CMK (cell line): Measurements from ENCODE around the gene EBNA1BP2.
"Not testable (repeated sequence)": the region's sequence is repeated elsewhere in the genome, so short reads cannot be mapped to it uniquely, and the experiment has no call there.

ENCODE experiments used
- DNase-seq: peaks from one replicate; pipeline ENCODE4 v3.0.0-alpha.2; 2010; ENCODE audit warnings: low read depth

EBNA1BP2 gene, protein sequence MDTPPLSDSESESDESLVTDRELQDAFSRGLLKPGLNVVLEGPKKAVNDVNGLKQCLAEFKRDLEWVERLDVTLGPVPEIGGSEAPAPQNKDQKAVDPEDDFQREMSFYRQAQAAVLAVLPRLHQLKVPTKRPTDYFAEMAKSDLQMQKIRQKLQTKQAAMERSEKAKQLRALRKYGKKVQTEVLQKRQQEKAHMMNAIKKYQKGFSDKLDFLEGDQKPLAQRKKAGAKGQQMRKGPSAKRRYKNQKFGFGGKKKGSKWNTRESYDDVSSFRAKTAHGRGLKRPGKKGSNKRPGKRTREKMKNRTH

DNA sequence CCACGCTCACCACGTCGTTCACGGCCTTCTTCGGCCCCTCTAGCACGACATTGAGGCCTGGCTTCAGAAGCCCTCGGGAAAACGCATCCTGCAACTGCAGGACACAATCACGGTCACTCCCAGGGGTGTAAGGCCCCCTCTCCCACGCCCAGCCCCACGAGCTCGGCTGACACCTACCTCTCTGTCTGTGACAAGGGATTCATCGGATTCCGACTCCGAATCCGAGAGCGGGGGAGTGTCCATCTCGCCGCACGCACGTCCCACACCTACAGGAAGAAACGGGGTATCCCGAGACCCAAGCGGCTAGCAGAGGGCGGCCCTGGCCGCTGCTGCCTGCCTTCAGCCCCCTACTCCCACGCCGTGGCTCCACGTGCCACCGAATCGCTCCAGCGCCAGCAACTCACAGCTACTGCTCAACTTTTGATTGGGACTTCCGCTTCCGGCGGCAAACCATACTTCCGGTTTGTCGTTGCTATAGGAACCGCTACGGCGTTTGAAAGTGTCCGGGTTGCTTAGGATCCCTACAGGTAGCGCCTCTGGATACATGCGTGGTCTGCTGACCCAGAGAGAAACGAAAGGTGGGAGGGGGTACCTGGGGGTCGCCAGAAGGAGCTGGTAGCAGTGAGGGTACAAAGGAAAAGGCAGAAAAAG lies at the start of gene EBNA1BP2, which contains the start of gene CFAP57:
TSS of gene EBNA1BP2 (minus strand) at position 415 of the 651 bp plus-strand sequence. CDS start at position 243, 172 bp downstream.
TSS of gene CFAP57 (plus strand) at position 455 of the 651 bp plus-strand sequence. CDS start 424 bp downstream, outside the sequence.
- peak; percentile 96 for DNase-seq

DNA sequence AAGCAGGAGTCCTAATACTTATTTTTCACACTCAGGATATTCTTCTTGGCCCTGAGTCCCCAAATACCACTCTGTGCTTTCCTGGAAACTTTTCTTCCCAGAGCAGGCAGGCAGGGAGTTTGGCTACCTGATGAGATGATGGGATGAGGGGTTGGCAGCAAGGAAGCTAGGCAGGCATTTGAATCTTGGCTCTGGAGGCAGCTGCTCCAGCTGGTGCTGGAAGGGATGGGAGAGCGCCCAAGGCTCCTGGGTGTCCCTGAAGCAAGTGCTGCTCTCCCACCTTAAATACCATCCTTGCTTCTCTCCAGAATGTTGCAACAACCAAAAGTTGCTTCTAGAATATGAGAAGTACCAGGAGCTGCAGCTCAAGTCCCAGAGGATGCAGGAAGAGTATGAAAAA lies 49.7 kb upstream of the EBNA1BP2 start:
- DNase-seq, result no peak

DNA sequence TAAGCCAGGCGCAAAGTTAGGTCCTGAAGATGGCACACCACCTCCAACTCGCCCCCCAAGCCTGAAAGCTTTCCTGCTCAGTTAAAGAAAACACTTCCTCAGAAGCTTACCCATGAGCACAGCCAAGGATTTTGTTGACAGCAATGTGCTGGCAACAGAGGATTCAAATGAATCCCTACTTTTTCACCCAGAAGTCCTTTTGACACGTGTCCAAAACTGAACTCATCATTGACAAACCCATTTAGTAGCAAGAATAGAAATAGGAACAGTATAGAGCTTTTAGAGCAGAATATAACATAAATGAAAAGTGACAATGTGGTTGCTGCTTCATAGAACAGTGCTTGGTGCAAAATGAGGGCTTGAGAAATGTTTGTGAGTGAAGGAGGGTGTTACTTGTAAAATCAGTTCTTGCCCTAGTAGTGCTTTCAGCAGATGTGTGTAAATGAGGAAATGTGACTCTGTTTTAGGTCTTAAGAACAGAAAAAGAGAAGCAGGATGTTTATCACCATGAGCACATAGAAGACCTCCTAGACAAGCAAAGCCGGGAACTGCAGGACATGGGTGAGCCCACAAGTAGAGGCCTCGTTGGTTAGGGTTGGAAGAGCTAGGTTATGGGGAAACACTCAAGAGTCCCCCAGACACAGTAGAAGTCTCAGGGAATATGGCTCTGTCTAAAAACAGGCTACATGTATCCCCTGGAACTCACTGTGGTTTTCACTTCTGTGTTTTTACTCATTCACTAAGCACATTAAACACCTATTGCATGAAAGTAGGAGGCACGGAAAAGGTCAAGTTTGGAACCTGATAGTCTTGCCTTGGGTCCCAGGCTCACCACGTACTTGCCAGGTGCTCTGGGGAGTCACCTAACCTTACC lies 49.1 kb upstream of the EBNA1BP2 start:
- no peak for DNase-seq

DNA sequence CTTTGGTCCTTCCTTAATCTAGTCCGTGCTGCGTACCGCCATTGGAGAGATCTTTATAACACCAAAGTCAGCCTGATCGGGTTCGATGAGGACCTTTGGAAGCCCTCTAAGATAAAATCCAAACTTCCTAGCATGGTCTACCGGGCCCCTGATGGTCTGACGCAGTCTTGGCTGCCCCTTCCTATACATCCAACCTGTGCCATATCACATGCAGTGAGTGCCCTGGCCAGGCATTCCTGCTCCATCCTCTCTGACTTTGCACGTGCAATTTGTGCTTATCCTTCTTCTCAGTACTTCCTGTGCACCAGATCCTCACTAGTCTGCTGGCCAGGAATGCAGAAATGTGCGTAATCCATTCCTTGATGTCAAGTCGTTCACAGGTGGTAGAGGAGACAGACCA lies 45.7 kb upstream of the EBNA1BP2 start:
- DNase-seq, result no peak

DNA sequence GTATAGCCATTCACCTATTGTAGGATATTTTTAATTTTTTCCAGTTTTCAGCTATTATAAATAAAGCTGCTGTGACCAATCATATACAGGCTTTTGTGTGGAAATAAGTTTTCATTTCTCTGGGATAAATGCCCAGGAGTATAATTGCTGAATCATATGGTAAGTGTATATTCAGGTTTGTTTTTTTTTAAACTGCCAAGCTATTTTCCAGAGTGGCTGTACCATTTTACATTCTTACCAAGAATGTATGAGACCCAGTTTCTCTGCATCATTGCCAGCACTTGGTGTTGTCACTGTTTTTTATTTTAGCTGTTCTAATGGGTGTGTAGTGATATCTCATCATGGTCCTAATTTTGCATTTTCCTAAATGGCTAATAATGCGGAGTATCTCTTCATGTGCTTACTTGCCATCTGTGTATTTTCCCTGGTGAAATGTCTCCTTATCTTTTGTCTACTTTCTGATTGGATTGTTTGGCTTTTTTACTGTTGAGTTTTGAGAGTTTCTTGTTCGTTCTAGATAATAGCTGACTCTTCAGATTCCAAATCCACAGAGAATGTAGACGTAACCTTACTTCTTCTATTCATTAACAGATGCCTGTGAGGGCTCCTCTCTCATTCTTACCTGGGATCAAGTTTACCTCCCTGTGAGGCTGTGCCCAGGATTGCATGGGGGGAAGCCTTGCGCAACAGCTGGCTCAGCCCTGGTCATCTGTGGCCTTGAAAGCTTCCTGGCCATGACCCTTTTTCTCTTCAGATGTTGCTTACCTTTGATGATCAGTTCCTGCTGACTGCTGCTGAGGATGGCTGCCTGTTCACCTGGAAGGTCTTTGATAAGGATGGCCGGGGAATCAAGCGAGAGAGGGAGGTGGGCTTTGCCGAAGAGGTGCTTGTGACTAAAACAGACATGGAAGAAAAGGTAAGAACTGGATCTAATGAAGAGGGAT lies 42.7 kb upstream of the EBNA1BP2 start:
- DNase-seq, result no peak

DNA sequence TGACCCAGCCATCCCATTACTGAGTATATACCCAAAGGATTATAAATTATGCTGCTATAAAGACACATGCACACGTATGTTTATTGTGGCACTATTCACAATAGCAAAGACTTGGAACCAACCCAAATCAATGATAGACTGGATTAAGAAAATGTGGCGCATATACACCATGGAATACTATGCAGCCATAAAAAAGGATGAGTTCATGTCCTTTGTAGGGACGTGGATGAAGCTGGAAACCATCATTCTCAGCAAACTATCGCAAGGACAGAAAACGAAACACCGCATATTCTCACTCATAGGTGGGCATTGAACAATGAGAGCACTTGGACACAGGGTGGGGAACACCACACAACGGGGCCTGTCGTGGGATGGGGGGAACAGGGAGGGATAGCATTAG lies 36.2 kb upstream of the EBNA1BP2 start:
- DNase-seq, result not testable (repeated sequence)

DNA sequence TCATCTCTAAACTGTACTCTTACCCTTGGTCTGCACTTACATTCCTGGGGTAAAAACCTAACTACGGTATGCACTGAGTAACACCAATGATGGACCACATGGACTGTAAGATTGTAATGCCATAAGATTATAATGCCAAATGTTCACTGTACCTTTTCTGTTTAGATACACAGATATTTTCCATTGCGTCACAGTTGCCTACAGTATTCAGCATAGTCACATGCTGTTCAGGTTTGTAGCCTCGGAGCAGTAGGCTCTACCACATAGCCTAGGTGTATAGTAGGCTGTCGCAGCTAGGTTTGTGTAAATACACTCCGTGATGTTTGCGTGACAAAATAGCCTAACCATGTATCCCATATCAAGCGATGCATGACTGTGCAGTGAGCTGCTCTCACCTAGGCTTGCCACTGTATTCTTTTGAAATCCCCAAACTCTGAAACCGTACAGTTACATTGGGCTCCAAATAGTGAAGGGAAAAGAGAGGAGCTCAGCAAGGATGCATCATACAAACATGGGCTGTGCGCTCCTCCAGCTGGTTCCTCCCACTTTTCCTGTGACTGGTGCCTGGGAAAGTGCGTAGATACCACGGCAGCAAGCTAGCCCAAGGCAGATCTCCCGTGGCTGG lies 35.3 kb upstream of the EBNA1BP2 start:
- DNase-seq, result no peak

- no peak for DNase-seq
These were observed 34.6 kb upstream of the EBNA1BP2 start for GRCh38 chr1:43206600-43207228.

DNA sequence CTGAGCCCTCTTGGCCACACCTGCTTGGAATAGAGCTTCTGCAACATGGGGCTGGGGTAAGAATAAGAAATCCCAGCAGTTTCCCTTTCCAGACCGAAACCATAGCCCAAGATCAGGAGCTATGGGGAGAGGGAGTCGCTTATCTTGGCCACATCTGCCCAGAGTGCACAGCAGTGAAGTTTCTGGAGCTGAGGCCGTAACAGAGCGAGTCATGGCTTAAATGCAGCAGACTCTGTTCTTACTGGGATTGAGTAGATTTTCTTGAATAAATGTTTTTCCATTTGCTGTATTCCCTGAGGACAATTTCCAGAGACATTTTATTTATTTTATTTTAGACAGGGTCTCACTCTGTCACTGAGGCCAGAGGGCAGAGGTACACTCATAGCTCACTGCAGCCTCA lies 33.6 kb upstream of the EBNA1BP2 start:
- DNase-seq, result no peak

DNA sequence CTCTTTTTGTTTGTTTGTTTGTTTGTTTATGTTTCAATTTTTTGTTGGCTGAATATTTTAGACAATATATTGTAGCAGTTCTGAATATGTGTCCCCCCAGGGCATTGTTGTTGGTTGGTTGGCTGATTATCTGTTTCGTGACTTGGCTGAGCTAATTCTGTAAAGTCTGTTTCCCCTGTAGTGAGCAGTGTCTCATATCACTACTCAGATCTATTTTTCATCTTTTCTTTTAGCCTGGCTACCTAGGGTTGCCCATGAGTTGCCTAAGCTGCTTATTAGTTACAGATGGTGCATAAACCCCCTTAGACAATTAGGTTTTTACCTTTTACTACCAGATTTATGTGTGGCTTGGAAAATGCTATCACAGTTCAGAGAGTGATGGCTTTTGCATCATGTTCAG lies 32.3 kb upstream of the EBNA1BP2 start:
- no peak for DNase-seq

DNA sequence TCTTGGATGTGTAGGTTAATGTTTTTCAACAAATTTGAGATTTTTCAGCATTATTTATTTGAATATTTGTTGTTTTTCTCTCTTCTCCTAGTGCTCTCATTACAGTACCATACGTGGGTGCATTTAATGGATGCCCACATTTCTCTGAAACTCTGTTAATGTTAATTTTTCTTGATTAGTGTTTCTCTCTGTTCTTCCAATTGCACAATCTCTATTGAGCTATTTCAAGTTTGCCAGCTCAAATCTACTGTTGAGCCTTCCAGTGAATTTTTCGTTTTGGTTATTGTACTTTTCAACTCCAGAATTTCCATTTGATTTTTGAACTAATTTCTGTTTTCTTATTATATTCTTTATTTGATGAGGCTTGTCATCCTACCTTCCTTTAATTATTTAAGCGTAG lies 31.8 kb upstream of the EBNA1BP2 start:
- DNase-seq, result no peak

DNA sequence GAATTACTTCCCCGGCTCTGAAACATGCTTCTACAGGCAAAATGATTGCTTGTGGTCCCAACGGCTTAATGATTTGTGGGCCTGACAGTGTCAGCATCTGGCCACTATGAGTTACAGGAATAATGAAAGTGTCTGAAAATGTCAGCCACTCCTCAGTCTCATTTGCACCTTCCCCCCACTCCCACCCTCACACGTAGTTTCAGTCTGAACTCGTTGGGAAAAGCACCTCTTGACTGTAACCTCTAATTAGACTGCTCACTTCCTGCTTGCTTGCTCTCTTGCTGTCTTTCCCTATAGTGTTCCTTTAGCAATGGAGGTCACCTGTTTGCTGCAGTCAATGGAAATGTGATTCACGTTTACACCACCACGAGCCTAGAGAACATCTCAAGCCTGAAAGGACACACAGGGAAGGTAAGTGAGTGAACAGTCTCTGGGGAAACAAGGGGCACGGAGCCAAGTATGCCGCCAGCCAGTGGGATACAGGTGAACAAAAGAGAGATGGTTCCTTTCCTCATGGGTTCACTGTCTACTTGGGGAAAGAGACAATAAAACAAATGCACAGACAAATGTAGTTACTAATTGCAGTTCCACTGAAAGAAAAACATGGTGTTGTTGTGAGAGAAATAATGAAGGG lies 27.1 kb upstream of the EBNA1BP2 start:
- DNase-seq, result no peak

DNA sequence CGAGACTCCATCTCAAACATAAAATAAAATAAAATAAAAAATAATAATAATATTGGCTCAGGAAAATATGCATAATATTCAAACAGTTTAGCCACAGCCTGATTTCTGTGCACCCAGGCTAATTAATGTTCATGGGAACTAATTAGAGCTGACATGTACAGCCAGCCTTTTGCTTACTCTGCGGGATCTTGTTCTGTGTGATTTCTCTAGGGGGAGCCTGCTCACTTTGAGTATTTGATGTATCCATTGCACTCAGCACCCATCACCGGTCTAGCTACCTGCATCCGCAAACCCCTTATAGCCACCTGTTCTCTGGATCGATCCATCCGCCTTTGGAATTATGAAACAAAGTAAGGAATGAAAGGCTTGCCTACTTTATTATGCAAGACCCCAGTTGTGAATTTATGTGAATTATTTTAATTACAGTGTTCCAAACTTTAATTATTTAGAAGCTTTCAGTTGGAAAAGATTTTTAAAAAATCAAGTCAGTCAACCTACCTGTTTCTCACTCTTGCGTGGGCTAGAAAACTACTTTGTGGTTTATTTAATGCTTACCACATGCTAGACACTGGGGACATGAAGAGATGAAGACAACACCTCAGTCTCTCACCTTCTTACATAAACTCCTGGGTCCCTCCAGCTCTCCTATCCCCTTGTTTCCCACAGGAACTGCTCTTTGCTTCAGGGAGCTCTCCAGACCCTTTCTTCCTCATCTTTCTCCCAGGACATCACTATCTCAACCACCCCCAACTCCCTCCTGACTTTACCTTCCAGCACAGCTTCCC lies 25.4 kb upstream of the EBNA1BP2 start:
- DNase-seq, result no peak

- DNase-seq, result no peak
These were observed 22.4 kb upstream of the EBNA1BP2 start for GRCh38 chr1:43194509-43194908.

- DNase-seq, result no peak
These were observed 16.0 kb upstream of the EBNA1BP2 start for GRCh38 chr1:43188106-43188505.

DNA sequence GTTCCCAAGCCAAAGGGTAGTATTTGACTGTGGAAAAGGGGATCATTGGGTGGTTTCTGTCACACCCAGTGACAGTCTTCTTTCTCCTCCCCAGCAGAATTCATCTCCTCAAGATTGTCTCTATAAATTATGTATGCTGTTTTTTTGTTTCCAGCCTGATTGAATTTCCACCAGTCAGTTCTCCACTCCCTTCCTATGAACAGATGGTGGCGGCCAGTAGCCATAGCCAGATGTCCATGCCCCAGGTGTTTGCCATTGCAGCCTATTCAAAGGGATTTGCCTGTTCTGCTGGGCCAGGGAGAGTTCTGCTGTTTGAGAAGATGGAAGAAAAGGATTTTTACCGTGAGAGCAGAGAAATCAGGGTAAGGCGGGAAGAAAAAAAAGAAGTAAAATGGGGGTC lies 12.9 kb upstream of the EBNA1BP2 start:
- DNase-seq, result no peak

DNA sequence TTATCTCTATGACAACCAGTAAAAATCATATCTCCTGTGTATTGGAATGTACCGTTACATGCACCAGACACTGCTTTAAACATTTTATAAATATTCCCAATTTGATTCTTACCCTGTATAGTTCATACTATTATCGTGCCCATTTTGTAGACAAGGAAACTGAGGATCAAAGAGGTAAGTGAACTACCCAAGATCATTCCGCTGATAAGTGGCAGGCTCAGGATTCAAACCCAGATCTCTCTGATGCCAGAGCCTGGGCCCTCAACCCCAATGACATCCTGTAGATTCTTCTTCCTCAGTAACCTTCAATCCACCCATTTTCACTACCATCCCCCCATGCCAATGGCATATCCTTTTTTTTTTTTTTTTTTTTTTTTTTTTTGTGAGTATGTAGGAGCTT lies 12.3 kb upstream of the EBNA1BP2 start:
- DNase-seq, result no peak

DNA sequence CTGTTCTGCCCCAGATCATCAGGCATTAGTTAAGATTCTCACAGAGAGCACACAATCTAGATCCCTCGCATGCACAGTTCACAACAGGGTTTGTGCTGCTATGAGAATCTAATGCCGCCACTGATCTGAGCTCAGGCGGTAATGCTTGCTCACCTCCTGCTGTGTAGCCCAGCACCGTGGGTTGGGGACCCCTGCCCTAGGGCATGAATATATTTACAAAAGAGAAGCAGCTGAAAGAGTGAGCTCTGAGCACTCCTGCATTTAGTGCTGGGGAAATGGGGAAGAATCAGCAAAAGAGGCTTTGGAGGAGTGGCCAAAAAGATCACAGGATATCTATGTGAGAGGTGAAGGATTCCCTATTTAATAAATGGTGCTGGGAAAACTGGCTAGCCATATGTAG lies 5.6 kb upstream of the EBNA1BP2 start:
- no peak for DNase-seq

DNA sequence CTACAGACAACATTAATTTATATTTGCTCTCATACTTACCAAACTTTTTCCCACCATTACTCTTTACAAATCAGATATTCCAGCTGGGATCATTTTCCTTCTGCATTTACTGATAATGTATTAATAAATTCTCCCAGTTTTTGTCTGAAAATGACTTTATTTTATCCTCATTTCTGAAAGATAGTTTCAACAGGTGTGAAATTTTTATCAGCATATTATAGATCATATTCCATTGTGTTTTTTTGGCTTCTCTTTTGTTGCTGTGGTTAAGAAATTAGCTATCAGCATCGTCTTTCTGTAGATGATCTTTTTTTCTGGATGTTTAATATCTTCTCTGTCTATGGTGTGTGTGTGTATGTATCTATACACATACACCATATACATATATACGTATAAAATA lies 2.8 kb upstream of the EBNA1BP2 start:
- no peak for DNase-seq
